ENCODE measurements around the gene PDXK. TPM values are rescaled to one million over a fixed set of nuclear protein-coding genes. Genes with fewer than 3 reads are reported as not detected.

Gene PDXK
- total and polyA plus RNA-seq, 7 experiments from 2014 or later, result 27.8 to 103 (median 74.2) TPM

- ATAC-seq, result no peak
- no peak overlapping the region for H3K27ac ChIP-seq (ENCODE audit: low read depth, low read length)
- H3K27me3 Mint-ChIP-seq, result no peaks in the 10 kb centered on the region
- H3K27ac Mint-ChIP-seq, result peak overlapping the region in 2 of 9 donors; percentile 44 to 58
- intact Hi-C loops (cut with micrococcal nuclease), result no loop called here
- DNase-seq, result no peak
- H3K4me1 ChIP-seq (ENCODE audit: control insufficient read depth in 2 of 2, insufficient read depth in 2 of 2, low read length in 2 of 2), result no peaks in the 10 kb centered on the region
- peaks cover 0 to 12% (median 0%) of the 10 kb centered on the region in 3 experiments for H3K36me3 ChIP-seq (ENCODE audit: control insufficient read depth in 2 of 3, insufficient read depth in 3 of 3, low read length in 3 of 3)
- H3K9me3 ChIP-seq (ENCODE audit: control insufficient read depth in 2 of 3, low read length in 3 of 3), result no peaks in the 10 kb centered on the region
- no peak overlapping the region for H3K4me3 Mint-ChIP-seq
- peaks cover 0 to 12% (median 5%) of the 10 kb centered on the region in 7 donors for H3K4me1 Mint-ChIP-seq
- H3K4me3 ChIP-seq (ENCODE audit: low read length), result no peak overlapping the region
- ChIA-PET CTCF (no interaction called here), POLR2A (interaction anchor here (0.7 kb wide), 1 partner anchor 10 kb away, joined by 3 read pairs; no protein-coding TSS in a partner anchor)
- no peaks in the 10 kb centered on the region for H3K9me3 Mint-ChIP-seq
- H3K36me3 Mint-ChIP-seq, result peaks cover 0 to 12% (median 9%) of the 10 kb centered on the region in 5 donors
- no peaks in the 10 kb centered on the region for H3K27me3 ChIP-seq (ENCODE audit: control insufficient read depth in 2 of 2, insufficient read depth in 2 of 2, low read length in 2 of 2)
Observed at GRCh38 chr21:43766734-43767497, 48.0 kb downstream of the PDXK start.

- no peaks in the 10 kb centered on the region for H3K27me3 Mint-ChIP-seq
- H3K36me3 Mint-ChIP-seq, result peaks cover 0 to 12% (median 10%) of the 10 kb centered on the region in 5 donors
- H3K9me3 ChIP-seq (ENCODE audit: control insufficient read depth in 2 of 3, low read length in 3 of 3), result no peaks in the 10 kb centered on the region
- no peaks in the 10 kb centered on the region for H3K9me3 Mint-ChIP-seq
- DNase-seq (no peak), ATAC-seq (no peak)
- intact Hi-C loops (cut with micrococcal nuclease), result no loop called here
- ChIA-PET CTCF (no interaction called here), POLR2A (no interaction called here)
- H3K4me1 Mint-ChIP-seq, result peaks cover 0 to 12% (median 5%) of the 10 kb centered on the region in 7 donors
- H3K36me3 ChIP-seq (ENCODE audit: control insufficient read depth in 2 of 3, insufficient read depth in 3 of 3, low read length in 3 of 3), result peaks cover 0 to 9% (median 0%) of the 10 kb centered on the region in 3 experiments
- H3K4me1 ChIP-seq (ENCODE audit: control insufficient read depth in 2 of 2, insufficient read depth in 2 of 2, low read length in 2 of 2), result no peaks in the 10 kb centered on the region
- H3K4me3 Mint-ChIP-seq, result no peak overlapping the region
- H3K27ac Mint-ChIP-seq, result peak overlapping the region in 1 of 9 donors; percentile 44
- H3K27me3 ChIP-seq (ENCODE audit: control insufficient read depth in 2 of 2, insufficient read depth in 2 of 2, low read length in 2 of 2), result no peaks in the 10 kb centered on the region
- no peak overlapping the region for H3K27ac ChIP-seq (ENCODE audit: low read depth, low read length)
- H3K4me3 ChIP-seq (ENCODE audit: low read length), result no peak overlapping the region
Observed at GRCh38 chr21:43767498-43767983, 48.6 kb downstream of the PDXK start.

GRCh38 chr21:43767984-43768867, 49.3 kb downstream of the PDXK start:
- ATAC-seq, result peak; percentile 50
- Mint-ChIP-seq H3K27ac (no peak overlapping the region), H3K9me3 (no peaks in the 10 kb centered on the region), H3K4me1 (peaks cover 0 to 13% (median 7%) of the 10 kb centered on the region in 7 donors), H3K36me3 (peaks cover under 1 to 12% (median 10%) of the 10 kb centered on the region in 5 donors), H3K27me3 (no peaks in the 10 kb centered on the region), H3K4me3 (no peak overlapping the region)
- intact Hi-C loops (cut with micrococcal nuclease), result no loop called here
- ChIA-PET CTCF (no interaction called here), POLR2A (no interaction called here)
- H3K4me1 ChIP-seq (ENCODE audit: control insufficient read depth in 2 of 2, insufficient read depth in 2 of 2, low read length in 2 of 2), result no peaks in the 10 kb centered on the region
- no peak overlapping the region for H3K4me3 ChIP-seq (ENCODE audit: low read length)
- peaks cover 0 to 9% (median 0%) of the 10 kb centered on the region in 3 experiments for H3K36me3 ChIP-seq (ENCODE audit: control insufficient read depth in 2 of 3, insufficient read depth in 3 of 3, low read length in 3 of 3)
- H3K27ac ChIP-seq (ENCODE audit: low read depth, low read length), result no peak overlapping the region
- no peaks in the 10 kb centered on the region for H3K9me3 ChIP-seq (ENCODE audit: control insufficient read depth in 2 of 3, low read length in 3 of 3)
- DNase-seq, result no peak
- H3K27me3 ChIP-seq (ENCODE audit: control insufficient read depth in 2 of 2, insufficient read depth in 2 of 2, low read length in 2 of 2), result no peaks in the 10 kb centered on the region

- Mint-ChIP-seq H3K4me3 (no peak overlapping the region), H3K9me3 (no peaks in the 10 kb centered on the region), H3K36me3 (peaks cover 4 to 16% (median 12%) of the 10 kb centered on the region in 5 donors), H3K27me3 (no peaks in the 10 kb centered on the region), H3K27ac (no peak overlapping the region), H3K4me1 (peaks cover 6 to 19% (median 12%) of the 10 kb centered on the region in 7 donors)
- Histone ChIP-seq H3K27ac (ENCODE audit: low read depth, low read length) (no peak overlapping the region), H3K36me3 (ENCODE audit: control insufficient read depth in 2 of 3, insufficient read depth in 3 of 3, low read length in 3 of 3) (peaks cover 0 to 12% (median 0%) of the 10 kb centered on the region in 3 experiments), H3K4me1 (ENCODE audit: control insufficient read depth in 2 of 2, insufficient read depth in 2 of 2, low read length in 2 of 2) (no peaks in the 10 kb centered on the region), H3K4me3 (ENCODE audit: low read length) (no peak overlapping the region), H3K9me3 (ENCODE audit: control insufficient read depth in 2 of 3, low read length in 3 of 3) (no peaks in the 10 kb centered on the region), H3K27me3 (ENCODE audit: control insufficient read depth in 2 of 2, insufficient read depth in 2 of 2, low read length in 2 of 2) (no peaks in the 10 kb centered on the region)
- intact Hi-C loops (cut with micrococcal nuclease), result no loop called here
- DNase-seq, result no peak
- no peak for ATAC-seq
- CTCF ChIA-PET, result no interaction called here
- POLR2A ChIA-PET, result no interaction called here
Observed at GRCh38 chr21:43768868-43769167, 49.9 kb downstream of the PDXK start.

- Histone ChIP-seq H3K27me3 (ENCODE audit: control insufficient read depth in 2 of 2, insufficient read depth in 2 of 2, low read length in 2 of 2) (no peaks in the 10 kb centered on the region), H3K36me3 (ENCODE audit: control insufficient read depth in 2 of 3, insufficient read depth in 3 of 3, low read length in 3 of 3) (peaks cover 0 to 18% (median 0%) of the 10 kb centered on the region in 3 experiments), H3K27ac (ENCODE audit: low read depth, low read length) (no peak overlapping the region), H3K4me1 (ENCODE audit: control insufficient read depth in 2 of 2, insufficient read depth in 2 of 2, low read length in 2 of 2) (no peaks in the 10 kb centered on the region), H3K4me3 (ENCODE audit: low read length) (no peak overlapping the region), H3K9me3 (ENCODE audit: control insufficient read depth in 2 of 3, low read length in 3 of 3) (no peaks in the 10 kb centered on the region)
- ChIA-PET POLR2A (interaction anchor here (1.3 kb wide), 1 partner anchor 20 kb away, joined by 3 read pairs; the partner anchor contains the start of gene RRP1), CTCF (no interaction called here)
- Mint-ChIP-seq H3K27me3 (no peaks in the 10 kb centered on the region), H3K9me3 (no peaks in the 10 kb centered on the region), H3K4me3 (no peak overlapping the region), H3K36me3 (peaks cover 5 to 21% (median 12%) of the 10 kb centered on the region in 5 donors), H3K4me1 (peaks cover 12 to 24% (median 16%) of the 10 kb centered on the region in 7 donors), H3K27ac (no peak overlapping the region)
- intact Hi-C loops (cut with micrococcal nuclease), result no loop called here
- DNase-seq, result no peak
- no peak for ATAC-seq
Observed at GRCh38 chr21:43769325-43769958, 50.5 kb downstream of the PDXK start.

- H3K4me3 Mint-ChIP-seq, result no peak overlapping the region
- CTCF ChIA-PET, result no interaction called here
Observed at GRCh38 chr21:43770066-43770655, 51.2 kb downstream of the PDXK start.

More at GRCh38 chr21:43770066-43770655, 51.2 kb downstream of the PDXK start:
- peaks cover 5 to 21% (median 12%) of the 10 kb centered on the region in 5 donors for H3K36me3 Mint-ChIP-seq
- intact Hi-C loops (cut with micrococcal nuclease), result loop anchor here in 1 of 2 donors (10.0 kb wide), 1 partner anchor 105 kb away; no protein-coding TSS in a partner anchor
- no peak overlapping the region for H3K27ac Mint-ChIP-seq
- Histone ChIP-seq H3K36me3 (ENCODE audit: control insufficient read depth in 2 of 3, insufficient read depth in 3 of 3, low read length in 3 of 3) (peaks cover 0 to 18% (median 0%) of the 10 kb centered on the region in 3 experiments), H3K9me3 (ENCODE audit: control insufficient read depth in 2 of 3, low read length in 3 of 3) (no peaks in the 10 kb centered on the region), H3K4me3 (ENCODE audit: low read length) (no peak overlapping the region), H3K27me3 (ENCODE audit: control insufficient read depth in 2 of 2, insufficient read depth in 2 of 2, low read length in 2 of 2) (no peaks in the 10 kb centered on the region), H3K4me1 (ENCODE audit: control insufficient read depth in 2 of 2, insufficient read depth in 2 of 2, low read length in 2 of 2) (peaks cover 4 to 6% of the 10 kb centered on the region in 2 donors), H3K27ac (ENCODE audit: low read depth, low read length) (no peak overlapping the region)
- no peaks in the 10 kb centered on the region for H3K27me3 Mint-ChIP-seq
- H3K4me1 Mint-ChIP-seq, result peaks cover 19 to 29% (median 19%) of the 10 kb centered on the region in 7 donors
- POLR2A ChIA-PET, result interaction anchor here (1.3 kb wide), 1 partner anchor 20 kb away, joined by 3 read pairs; the partner anchor contains the start of gene RRP1
- DNase-seq, result no peak
- no peaks in the 10 kb centered on the region for H3K9me3 Mint-ChIP-seq
- no peak for ATAC-seq

All from naive thymus-derived CD4-positive, alpha-beta T cell (primary cell).